NT2/D1 (cell line): Measurements from ENCODE around the gene PIM2.

Source experiments
- SUZ12 ChIP-seq: IDR thresholded peaks from 2 replicates; pipeline ENCODE4 v1.6.1; 2011; ENCODE audit not compliant: insufficient read length, insufficient read depth; ENCODE audit errors: extremely low read depth
- YY1 ChIP-seq: IDR thresholded peaks from 2 replicates; pipeline ENCODE4 v1.6.1; 2011; ENCODE audit not compliant: insufficient read length, insufficient read depth
- ZNF274 ChIP-seq: IDR thresholded peaks from 2 replicates; pipeline ENCODE4 v1.6.1; 2011; ENCODE audit warnings: mild to moderate bottlenecking, low read depth, low read length

- TF ChIP-seq SUZ12 (no peak), ZNF274 (no peak), YY1 (no peak)
Measured at GRCh38 chrX:48961585-48962091, 42.8 kb upstream of the PIM2 start.
